CD4-positive, alpha-beta T cell treated with Interleukin-4 for 1 hour (primary cell): Measurements from ENCODE around the gene ADARB1.
"Not testable (repeated sequence)": the region's sequence is repeated elsewhere in the genome, so short reads cannot be mapped to it uniquely, and the experiment has no call there.

Experiments used
- DNase-seq, 2 donors: peaks; one replicate each; pipeline ENCODE4 v3.0.0-alpha.2; 2020 to 2022

ADARB1 gene

GRCh38 chr21:45138199-45139002, 64.0 kb downstream of the ADARB1 start:
- peak; percentile 62 to 66 for DNase-seq

- not testable (repeated sequence) for DNase-seq
Observed at GRCh38 chr21:45139003-45139360, 64.6 kb downstream of the ADARB1 start.

- no peak for DNase-seq
Observed at GRCh38 chr21:45139473-45139872, 65.1 kb downstream of the ADARB1 start.

GRCh38 chr21:45140346-45140940, 66.1 kb downstream of the ADARB1 start:
- peak; percentile 73 to 77 for DNase-seq

- DNase-seq = not testable (repeated sequence)
Observed at GRCh38 chr21:45140944-45141343, 66.6 kb downstream of the ADARB1 start.

GRCh38 chr21:45141507-45141906, 67.1 kb downstream of the ADARB1 start:
- no peak for DNase-seq

- no peak for DNase-seq
Observed at GRCh38 chr21:45142469-45143308, 68.3 kb downstream of the ADARB1 start.

GRCh38 chr21:45143855-45144254, 69.5 kb downstream of the ADARB1 start:
- no peak for DNase-seq

- DNase-seq = no peak
Observed at GRCh38 chr21:45145146-45145545, 70.8 kb downstream of the ADARB1 start.

- DNase-seq = not testable (repeated sequence)
Observed at GRCh38 chr21:45145846-45146245, 71.5 kb downstream of the ADARB1 start.

GRCh38 chr21:45146306-45146705, 71.9 kb downstream of the ADARB1 start:
- no peak for DNase-seq

GRCh38 chr21:45146801-45147200, 72.4 kb downstream of the ADARB1 start:
- no peak for DNase-seq

GRCh38 chr21:45147473-45148315, 73.3 kb downstream of the ADARB1 start:
- no peak for DNase-seq

GRCh38 chr21:45148316-45148990, 74.1 kb downstream of the ADARB1 start:
- DNase-seq = no peak

GRCh38 chr21:45149021-45149420, 74.6 kb downstream of the ADARB1 start:
- DNase-seq = no peak

GRCh38 chr21:45150638-45151131, 76.3 kb downstream of the ADARB1 start:
- DNase-seq = no peak

GRCh38 chr21:45151445-45152160, 77.2 kb downstream of the ADARB1 start:
- no peak for DNase-seq

- peak; percentile 67 to 81 for DNase-seq
Observed at GRCh38 chr21:45152265-45152746, 77.9 kb downstream of the ADARB1 start.

- DNase-seq = peak; percentile 27 to 31
Observed at GRCh38 chr21:45153358-45154318, 79.3 kb downstream of the ADARB1 start.
